HG02943 (cell line): ENCODE results near the gene TAF8.

ENCODE experiments used
- ATAC-seq: cut with Tn5 transposase; IDR thresholded peaks from one replicate; pipeline ENCODE4 v1.9.1; 2021; ENCODE audit warnings: mild to moderate bottlenecking, low read depth, moderate library complexity; ENCODE audit not compliant: unreplicated experiment

Gene TAF8

GRCh38 chr6:42118162-42119001 is 68.1 kb downstream of the TAF8 start:
- ATAC-seq: no peak

GRCh38 chr6:42120895-42121865 is 70.9 kb downstream of the TAF8 start:
- no peak for ATAC-seq

DNA sequence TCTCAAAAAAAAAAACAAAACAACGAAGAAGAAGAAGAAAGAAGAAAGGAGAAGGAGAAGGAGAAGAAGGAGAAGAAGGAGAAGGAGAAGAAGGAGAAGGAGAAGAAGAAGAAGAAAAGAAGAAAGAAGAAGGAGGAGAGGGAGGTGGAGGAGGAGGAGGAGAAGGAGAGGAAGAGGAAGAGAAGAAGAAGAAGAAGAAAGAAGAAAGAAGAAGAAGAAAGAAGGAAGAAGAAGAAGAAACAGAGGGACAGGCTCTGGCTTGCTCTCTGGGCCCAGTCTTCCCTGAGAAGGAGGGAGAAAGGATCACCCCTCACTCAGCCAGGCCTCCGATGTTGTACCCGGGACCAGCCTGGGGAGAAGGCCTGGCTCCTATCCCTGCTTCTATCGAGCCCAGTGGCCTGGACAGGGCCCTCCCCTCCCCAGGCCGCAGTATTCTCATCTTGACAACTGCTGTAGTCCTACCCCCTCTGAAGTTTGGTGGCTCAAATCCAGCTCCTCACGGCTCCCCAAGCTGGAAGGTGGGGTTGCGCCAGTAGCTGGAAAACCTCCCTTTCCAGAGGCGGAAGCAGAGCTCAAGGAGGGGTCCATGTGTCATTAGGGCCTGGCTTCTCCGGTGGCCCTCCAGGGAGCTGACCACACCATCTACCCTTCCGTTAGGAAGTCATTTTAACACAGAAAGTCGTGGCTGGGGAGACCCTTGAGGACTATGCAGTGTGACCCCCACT is 73.2 kb downstream of the TAF8 start:
- no peak for ATAC-seq

- ATAC-seq: no peak
Observed at GRCh38 chr6:42124223-42124836, 74.0 kb downstream of the TAF8 start.

DNA sequence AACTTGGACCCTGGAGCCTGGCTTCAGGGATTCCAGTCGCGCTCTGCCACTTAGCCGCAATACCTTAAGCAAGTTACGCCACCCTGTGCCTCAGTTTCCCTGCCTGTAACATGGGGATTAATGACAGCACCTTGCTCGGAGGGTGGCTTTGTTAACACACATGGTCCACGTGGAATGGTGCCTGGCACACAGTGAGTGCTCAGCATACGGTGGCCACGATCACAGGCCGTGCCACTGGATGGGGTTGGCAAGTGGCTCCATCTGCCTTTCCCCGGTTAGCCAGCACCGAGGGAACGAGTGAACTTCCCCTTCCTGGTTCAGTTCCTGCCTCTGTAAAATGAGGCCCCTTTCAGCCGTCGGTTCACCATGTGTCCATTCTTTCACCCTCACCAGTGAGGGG is 74.9 kb downstream of the TAF8 start:
- ATAC-seq: no peak

- ATAC-seq: no peak
Observed at GRCh38 chr6:42125663-42126062, 75.3 kb downstream of the TAF8 start.

DNA sequence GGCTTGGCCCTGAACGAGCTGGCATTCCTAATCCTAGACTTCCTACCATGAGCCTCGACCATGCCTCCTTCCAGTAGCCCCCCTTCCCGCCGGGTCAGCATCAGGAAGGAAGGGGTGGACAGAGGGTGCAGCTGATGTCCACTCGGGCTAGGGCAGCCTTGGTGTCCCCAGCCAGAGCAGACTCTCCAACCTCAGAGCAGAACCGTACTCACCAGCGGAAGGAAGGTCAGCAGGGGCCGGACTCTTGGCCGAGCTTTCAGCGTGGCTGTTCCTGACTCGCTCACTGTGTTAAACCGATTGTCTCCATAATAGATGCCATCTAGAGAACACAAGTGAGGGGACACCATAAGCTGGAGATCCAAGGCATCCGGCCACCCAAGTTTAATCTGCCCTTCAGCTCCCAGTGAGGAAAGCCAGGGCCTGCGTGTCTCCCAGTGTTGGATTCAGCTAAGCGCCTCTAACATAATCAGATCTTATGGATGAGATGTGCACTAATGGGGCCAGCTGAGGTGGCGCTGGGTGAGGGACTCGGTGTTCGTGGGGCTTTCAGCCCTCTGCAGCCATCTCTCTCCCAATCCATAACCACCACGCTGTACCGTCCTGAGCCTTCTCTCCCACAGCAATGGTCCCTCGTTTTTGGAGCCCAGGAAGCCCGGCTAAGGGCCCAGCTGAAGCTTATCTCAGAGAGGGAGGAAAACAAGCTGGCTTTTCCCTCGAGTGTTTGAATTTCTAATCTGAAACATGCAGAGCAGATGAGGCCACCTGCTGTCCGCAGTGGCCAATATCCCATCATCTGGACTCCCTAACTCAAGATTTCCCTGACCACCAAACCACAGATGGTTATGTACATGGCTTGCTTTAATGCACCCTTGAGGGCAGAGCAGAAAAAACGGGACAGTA is 78.4 kb downstream of the TAF8 start:
- ATAC-seq: no peak

DNA sequence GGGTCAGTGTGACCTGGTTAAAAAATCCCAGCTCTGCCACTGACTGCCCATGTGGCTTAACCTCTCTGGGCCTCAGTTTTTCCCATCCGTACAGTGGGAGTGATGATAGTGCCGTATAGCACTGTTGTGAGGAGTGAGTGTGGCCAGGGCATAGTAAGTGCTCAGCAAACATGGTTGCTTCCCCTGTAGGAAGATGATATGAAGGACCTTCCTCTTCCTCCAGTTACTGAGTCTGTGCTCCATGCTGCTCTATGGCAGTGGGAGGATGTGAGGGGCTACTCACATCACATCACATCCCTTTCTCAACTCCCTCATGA is 79.0 kb downstream of the TAF8 start:
- ATAC-seq: no peak

GRCh38 chr6:42131531-42131930 is 81.2 kb downstream of the TAF8 start:
- ATAC-seq: no peak

DNA sequence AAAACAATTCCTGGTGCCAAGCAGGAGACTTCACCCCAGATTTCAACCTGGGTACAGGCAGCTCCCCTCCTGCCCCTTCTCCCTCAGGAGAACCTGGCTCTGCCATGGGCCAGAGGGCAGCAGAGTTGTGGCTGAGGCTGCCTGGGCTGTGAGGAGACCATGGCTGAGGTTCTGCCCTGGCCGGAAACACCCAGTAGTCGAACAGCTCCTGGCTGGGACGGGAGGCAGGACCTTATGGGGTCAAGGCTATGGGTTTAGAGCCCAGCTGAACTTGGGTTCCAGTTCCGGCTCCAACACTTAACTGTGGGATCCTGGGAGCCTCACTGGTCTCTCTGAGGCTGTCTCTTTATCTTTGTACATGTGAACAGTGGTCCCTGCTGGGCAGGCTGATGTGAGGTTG is 83.6 kb downstream of the TAF8 start:
- no peak for ATAC-seq

GRCh38 chr6:42135161-42135560 is 84.8 kb downstream of the TAF8 start:
- no peak for ATAC-seq

- ATAC-seq: no peak
Observed at GRCh38 chr6:42135722-42136121, 85.4 kb downstream of the TAF8 start.

GRCh38 chr6:42136508-42137193 is 86.3 kb downstream of the TAF8 start:
- ATAC-seq: no peak
